NB4 (cell line): ENCODE data around the gene PNMT.

Experiments used
- MYC ChIP-seq: IDR thresholded peaks from 2 replicates; pipeline ENCODE4 v1.6.1; 2011; ENCODE audit warnings: low read depth, low read length
- POLR2A ChIP-seq: IDR thresholded peaks from 2 replicates; pipeline ENCODE4 v1.6.1; 2011; ENCODE audit warnings: mild to moderate bottlenecking; ENCODE audit not compliant: insufficient read length; ENCODE audit errors: extremely low read depth
- TF ChIP-seq, protein P1 (sequence below): IDR thresholded peaks from 2 replicates; pipeline ENCODE4 v1.6.1; 2011; ENCODE audit warnings: low read depth, low read length
- TF ChIP-seq, protein P2 (sequence below): IDR thresholded peaks from one replicate; pipeline ENCODE4 v1.5.1; 2012; ENCODE audit warnings: low read depth, low read length

DNA sequence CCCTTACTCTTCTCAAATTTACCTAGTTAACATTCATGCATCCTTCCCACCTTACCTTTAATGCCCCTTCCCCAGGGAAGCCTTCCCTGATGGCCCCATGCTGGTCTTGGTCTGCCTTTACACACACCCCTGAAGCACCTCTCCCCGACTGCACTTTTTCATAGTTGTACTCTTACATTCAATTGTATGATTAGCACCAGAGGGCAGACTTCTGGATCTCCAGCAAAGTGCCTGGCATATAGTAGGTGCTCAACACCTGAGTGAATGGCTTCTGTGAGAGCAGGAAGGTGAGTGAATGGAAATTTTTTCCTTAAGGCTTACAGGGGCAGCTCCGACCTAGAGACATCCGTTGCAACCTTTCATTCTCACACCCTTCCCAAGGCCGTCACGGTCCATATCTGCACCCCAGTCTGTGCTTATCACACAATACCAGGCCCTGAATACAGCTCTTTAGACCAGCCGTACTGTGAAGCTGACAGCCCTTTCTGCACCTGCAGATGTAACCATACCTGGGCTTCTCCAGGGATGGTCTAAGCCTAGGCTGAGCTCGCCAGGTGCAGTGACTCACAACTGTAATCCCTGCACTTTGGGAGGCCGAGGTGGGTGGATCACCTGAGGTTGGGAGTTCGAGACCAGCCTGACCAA, 15.2 kb downstream of the PNMT start:
- TF ChIP-seq, protein P1, sequence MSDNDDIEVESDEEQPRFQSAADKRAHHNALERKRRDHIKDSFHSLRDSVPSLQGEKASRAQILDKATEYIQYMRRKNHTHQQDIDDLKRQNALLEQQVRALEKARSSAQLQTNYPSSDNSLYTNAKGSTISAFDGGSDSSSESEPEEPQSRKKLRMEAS, result no peak
- TF ChIP-seq, protein P2, sequence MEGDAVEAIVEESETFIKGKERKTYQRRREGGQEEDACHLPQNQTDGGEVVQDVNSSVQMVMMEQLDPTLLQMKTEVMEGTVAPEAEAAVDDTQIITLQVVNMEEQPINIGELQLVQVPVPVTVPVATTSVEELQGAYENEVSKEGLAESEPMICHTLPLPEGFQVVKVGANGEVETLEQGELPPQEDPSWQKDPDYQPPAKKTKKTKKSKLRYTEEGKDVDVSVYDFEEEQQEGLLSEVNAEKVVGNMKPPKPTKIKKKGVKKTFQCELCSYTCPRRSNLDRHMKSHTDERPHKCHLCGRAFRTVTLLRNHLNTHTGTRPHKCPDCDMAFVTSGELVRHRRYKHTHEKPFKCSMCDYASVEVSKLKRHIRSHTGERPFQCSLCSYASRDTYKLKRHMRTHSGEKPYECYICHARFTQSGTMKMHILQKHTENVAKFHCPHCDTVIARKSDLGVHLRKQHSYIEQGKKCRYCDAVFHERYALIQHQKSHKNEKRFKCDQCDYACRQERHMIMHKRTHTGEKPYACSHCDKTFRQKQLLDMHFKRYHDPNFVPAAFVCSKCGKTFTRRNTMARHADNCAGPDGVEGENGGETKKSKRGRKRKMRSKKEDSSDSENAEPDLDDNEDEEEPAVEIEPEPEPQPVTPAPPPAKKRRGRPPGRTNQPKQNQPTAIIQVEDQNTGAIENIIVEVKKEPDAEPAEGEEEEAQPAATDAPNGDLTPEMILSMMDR, result no peak
- no peak for TF ChIP-seq POLR2A
- TF ChIP-seq MYC, result no peak
